Measurements from ENCODE around the gene HPN. TPM values are rescaled to one million over a fixed set of nuclear protein-coding genes. Genes with fewer than 3 reads are reported as not detected.

The HPN gene
- total RNA-seq, 2 experiments from 2014 or later, result not detected

DNA sequence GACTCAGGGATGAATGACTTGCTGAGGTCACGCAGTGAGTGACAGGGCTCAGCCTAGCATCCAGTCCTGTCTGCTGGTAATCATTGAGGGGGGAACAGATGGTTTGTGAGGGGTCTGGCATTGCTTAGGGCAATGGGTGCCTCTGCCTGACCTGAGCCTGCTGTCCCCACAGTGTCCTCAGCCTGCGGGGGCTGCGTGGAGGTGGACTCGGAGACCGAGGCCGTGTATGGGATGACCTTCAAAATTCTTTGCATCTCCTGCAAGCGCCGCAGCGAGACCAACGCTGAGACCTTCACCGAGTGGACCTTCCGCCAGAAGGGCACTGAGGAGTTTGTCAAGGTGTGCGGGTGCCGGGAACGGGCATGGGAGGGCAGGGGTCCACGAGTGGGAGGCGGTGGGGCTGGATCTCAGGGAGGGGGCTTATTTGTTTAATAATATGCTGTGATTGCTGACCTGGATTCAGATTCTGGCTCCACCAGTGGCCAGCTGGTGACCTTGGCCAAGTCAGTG, 9.1 kb upstream of the HPN start:
- Mint-ChIP-seq H3K9me3 (no peaks in the 10 kb centered on the region), H3K4me3 (no peak overlapping the region), H3K27me3 (peaks cover 21% of the 10 kb centered on the region), H3K36me3 (ENCODE audit: low read depth) (peaks cover 6% of the 10 kb centered on the region), H3K27ac (no peak overlapping the region), H3K4me1 (peaks cover 8% of the 10 kb centered on the region)
- ChIA-PET CTCF (no interaction called here), POLR2A (no interaction called here)
- no peak for DNase-seq

GRCh38 chr19:35033067-35034004, 8.2 kb upstream of the HPN start:
- ChIA-PET POLR2A (no interaction called here), CTCF (interaction anchor here (0.9 to 1.3 kb wide), 2 partner anchors 11 to 33 kb away, joined by 3 to 4 read pairs; no protein-coding TSS in a partner anchor)
- Mint-ChIP-seq H3K36me3 (ENCODE audit: low read depth) (peaks cover 2% of the 10 kb centered on the region), H3K4me1 (peaks cover 8% of the 10 kb centered on the region), H3K4me3 (no peak overlapping the region), H3K9me3 (no peaks in the 10 kb centered on the region), H3K27me3 (peaks cover 21% of the 10 kb centered on the region), H3K27ac (no peak overlapping the region)
- no peak for DNase-seq

DNA sequence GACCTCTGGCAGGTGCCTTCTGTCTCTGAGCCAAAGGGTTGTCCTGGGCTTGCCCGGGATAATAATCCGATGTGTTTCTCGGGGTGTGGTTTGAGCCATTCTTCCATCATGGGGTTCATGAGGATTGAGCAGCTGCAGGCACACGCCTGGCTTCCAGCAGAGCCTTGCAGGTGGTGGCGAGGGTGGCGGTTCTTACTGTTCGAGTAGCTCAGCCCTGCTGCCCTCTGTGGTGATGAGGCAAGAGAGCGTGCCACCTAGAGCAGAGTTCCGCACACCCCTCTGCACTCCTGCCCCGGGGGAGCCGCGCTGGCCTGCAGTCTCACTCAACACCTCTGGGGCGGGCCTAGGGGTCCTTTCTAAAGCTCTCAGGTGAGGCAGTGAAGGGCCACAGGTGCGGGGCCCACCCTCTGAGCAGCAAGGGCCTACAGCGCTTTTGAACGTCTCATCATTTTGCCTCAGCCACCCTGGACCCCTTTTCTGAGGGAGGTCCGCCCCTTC, 7.5 kb upstream of the HPN start:
- Mint-ChIP-seq H3K9me3 (no peaks in the 10 kb centered on the region), H3K4me3 (no peak overlapping the region), H3K27ac (no peak overlapping the region), H3K36me3 (ENCODE audit: low read depth) (no peaks in the 10 kb centered on the region), H3K27me3 (peaks cover 21% of the 10 kb centered on the region), H3K4me1 (peaks cover 8% of the 10 kb centered on the region)
- ChIA-PET CTCF (interaction anchor here (0.9 to 1.3 kb wide), 2 partner anchors 10 to 32 kb away, joined by 3 to 4 read pairs; no protein-coding TSS in a partner anchor), POLR2A (no interaction called here)
- DNase-seq, result no peak

DNA sequence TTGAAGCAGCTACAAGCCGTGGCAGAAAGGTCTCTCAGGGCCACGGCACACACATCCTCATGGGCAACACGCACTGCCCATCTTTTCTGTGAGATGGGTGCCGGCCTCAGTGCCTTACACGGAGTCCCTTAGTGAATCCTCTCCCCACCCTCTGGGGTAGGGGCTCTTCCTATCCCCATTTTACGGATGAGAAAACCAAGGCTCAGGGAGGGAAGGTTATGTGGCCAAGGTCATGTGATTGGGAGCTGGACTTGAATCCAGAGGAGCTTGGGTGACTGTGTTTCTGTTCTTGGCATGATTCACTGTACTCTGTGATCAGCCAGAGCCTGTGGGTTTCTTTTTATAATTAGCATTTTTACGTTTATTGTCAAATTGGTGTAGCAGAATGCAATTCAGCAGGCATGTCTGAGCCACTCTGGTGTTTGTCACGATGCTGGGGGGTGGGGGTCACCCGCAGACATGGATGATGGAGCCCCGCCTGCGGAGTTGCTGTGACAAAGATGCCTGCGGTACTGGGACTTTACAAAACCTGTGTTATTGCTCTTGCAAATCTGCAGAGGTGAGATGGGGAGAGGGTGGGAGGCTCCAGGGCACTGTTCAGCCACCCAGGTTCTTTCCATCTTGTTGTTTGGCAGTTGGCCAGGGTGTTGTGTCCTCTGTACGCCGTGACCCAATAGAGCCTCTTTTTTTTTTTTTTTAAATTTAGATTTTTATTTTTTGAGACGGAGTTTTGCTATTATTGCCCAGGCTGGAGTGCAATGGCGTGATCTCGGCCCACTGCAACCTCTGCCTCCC, 6.7 kb upstream of the HPN start:
- Mint-ChIP-seq H3K9me3 (no peaks in the 10 kb centered on the region), H3K27ac (no peak overlapping the region)

GRCh38 chr19:35037716-35038622, 3.6 kb upstream of the HPN start:
- no peak for DNase-seq
- POLR2A ChIA-PET, result no interaction called here
- H3K27ac Mint-ChIP-seq, result no peak overlapping the region
- H3K27me3 Mint-ChIP-seq, result peaks cover 11% of the 10 kb centered on the region
- no peak overlapping the region for H3K4me3 Mint-ChIP-seq
- H3K4me1 Mint-ChIP-seq, result peaks cover 15% of the 10 kb centered on the region
- H3K9me3 Mint-ChIP-seq, result no peaks in the 10 kb centered on the region
- CTCF ChIA-PET, result interaction anchor here (0.8 to 1.2 kb wide), 3 partner anchors 9 to 25 kb away, joined by 3 to 5 read pairs (median 5); no protein-coding TSS in a partner anchor
- no peaks in the 10 kb centered on the region for H3K36me3 Mint-ChIP-seq (ENCODE audit: low read depth)

More for the DNA sequence above, 6.7 kb upstream of the HPN start:
- no peak for DNase-seq
- POLR2A ChIA-PET, result no interaction called here
- CTCF ChIA-PET, result interaction anchor here (0.9 to 1.3 kb wide), 2 partner anchors 10 to 32 kb away, joined by 3 to 4 read pairs; no protein-coding TSS in a partner anchor
- Mint-ChIP-seq H3K4me3 (no peak overlapping the region), H3K36me3 (ENCODE audit: low read depth) (no peaks in the 10 kb centered on the region), H3K4me1 (peaks cover 5% of the 10 kb centered on the region), H3K27me3 (peaks cover 20% of the 10 kb centered on the region)

DNA sequence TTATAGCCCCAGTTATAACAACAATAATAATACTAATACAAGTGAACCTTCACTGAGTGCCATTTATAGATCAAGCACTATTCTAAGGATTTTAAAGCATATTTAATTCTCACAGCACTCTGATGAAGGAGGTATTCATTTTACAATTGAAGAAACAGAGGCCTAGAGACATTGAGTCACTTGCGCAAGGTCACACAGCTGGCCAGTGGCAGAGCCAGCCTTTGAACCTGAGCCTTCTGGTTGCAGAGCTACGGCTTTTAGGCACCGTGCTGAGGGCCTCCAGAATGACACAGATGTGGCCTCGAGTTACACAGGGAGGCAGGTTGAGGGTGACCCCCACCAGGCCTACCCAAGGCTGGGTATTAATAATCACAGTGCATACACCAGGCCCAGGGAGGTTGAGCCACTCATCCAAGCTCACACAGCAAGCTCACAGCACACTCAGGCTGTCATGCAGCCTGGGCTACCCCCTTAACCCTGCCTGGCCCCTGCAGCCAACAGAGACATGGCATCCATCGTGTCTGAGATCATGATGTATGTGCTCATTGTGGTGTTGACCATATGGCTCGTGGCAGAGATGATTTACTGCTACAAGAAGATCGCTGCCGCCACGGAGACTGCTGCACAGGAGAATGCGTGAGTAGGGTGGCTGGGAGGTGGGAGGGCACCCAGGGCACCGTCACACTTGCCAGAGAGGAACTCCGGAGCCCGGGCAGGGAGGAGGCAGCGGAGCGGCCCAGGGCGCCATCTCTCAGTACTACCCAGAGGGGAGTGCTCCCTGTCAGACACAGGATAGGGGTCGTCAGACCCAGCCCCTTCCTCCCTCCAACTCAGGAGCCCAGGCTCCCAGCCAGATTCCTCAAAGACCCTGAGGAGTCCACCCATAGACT, 2.7 kb upstream of the HPN start:
- peaks cover 9% of the 10 kb centered on the region for H3K27me3 Mint-ChIP-seq
- H3K9me3 Mint-ChIP-seq, result no peaks in the 10 kb centered on the region
- H3K4me3 Mint-ChIP-seq, result no peak overlapping the region
- H3K36me3 Mint-ChIP-seq (ENCODE audit: low read depth), result no peaks in the 10 kb centered on the region
- DNase-seq, result no peak
- no peak overlapping the region for H3K27ac Mint-ChIP-seq
- ChIA-PET POLR2A (no interaction called here), CTCF (interaction anchor here (1.1 to 1.2 kb wide), 2 partner anchors 8 to 26 kb away, joined by 3 to 5 read pairs; no protein-coding TSS in a partner anchor)
- H3K4me1 Mint-ChIP-seq, result peaks cover 15% of the 10 kb centered on the region

GRCh38 chr19:35039881-35040825, 1.4 kb upstream of the HPN start:
- H3K27ac Mint-ChIP-seq, result no peak overlapping the region
- POLR2A ChIA-PET, result no interaction called here
- peaks cover 9% of the 10 kb centered on the region for H3K27me3 Mint-ChIP-seq
- no peaks in the 10 kb centered on the region for H3K9me3 Mint-ChIP-seq
- H3K4me1 Mint-ChIP-seq, result peaks cover 21% of the 10 kb centered on the region
- H3K4me3 Mint-ChIP-seq, result peak overlapping the region; percentile 24
- CTCF ChIA-PET, result no interaction called here
- no peaks in the 10 kb centered on the region for H3K36me3 Mint-ChIP-seq (ENCODE audit: low read depth)
- no peak for DNase-seq

GRCh38 chr19:35040826-35041547, 534 bp upstream of the HPN start:
- Mint-ChIP-seq H3K4me1 (peaks cover 28% of the 10 kb centered on the region), H3K36me3 (ENCODE audit: low read depth) (no peaks in the 10 kb centered on the region), H3K4me3 (no peak overlapping the region), H3K9me3 (no peaks in the 10 kb centered on the region), H3K27me3 (peaks cover 9% of the 10 kb centered on the region), H3K27ac (no peak overlapping the region)
- ChIA-PET POLR2A (no interaction called here), CTCF (interaction anchor here (0.6 kb wide), 1 partner anchor 400 kb away, joined by 4 read pairs; no protein-coding TSS in a partner anchor)
- no peak for DNase-seq

- H3K4me1 Mint-ChIP-seq, result peaks cover 28% of the 10 kb centered on the region
- peaks cover 9% of the 10 kb centered on the region for H3K27me3 Mint-ChIP-seq
- H3K36me3 Mint-ChIP-seq (ENCODE audit: low read depth), result no peaks in the 10 kb centered on the region
- no peak for DNase-seq
- no peaks in the 10 kb centered on the region for H3K9me3 Mint-ChIP-seq
- no peak overlapping the region for H3K27ac Mint-ChIP-seq
- ChIA-PET CTCF (interaction anchor here (0.6 to 2.8 kb wide), 2 partner anchors 13 to 399 kb away, joined by 4 to 11 read pairs; no protein-coding TSS in a partner anchor), POLR2A (no interaction called here)
- H3K4me3 Mint-ChIP-seq, result no peak overlapping the region
Measured at GRCh38 chr19:35042056-35042730, 672 bp downstream of the HPN start.

All from activated CD4-positive, alpha-beta memory T cell treated with anti-CD3 and anti-CD28 coated beads, Interleukin-2, amount 10 ng/mL, durations not matched to agents 7 days and 5 days (primary cell).